T-cell (primary cell): ENCODE measurements around the gene SLC6A1. TPM values are rescaled to one million over a fixed set of nuclear protein-coding genes. Genes with fewer than 3 reads are reported as not detected.
"Not testable (repeated sequence)": the region's sequence is repeated elsewhere in the genome, so short reads cannot be mapped to it uniquely, and the experiment has no call there.

ENCODE experiments used
- ATAC-seq, 4 experiments: fragments of 200-7000 bp in 3 of 4; fragments of 150-1000 bp in 1 of 4; cut with Tn5 transposase; replicated peaks in 1 of 4; 1 replicate in 3 of 4; 2 replicates in 1 of 4; pipeline ENCODE4 v1.10.0; 2021; ENCODE audit warnings: moderate library complexity in 3 of 4, mild to moderate bottlenecking in 2 of 4, moderate number of reproducible peaks in 1 of 4
- CTCF ChIA-PET, 2 donors: fragments of 300-600 bp; sonication (Branson Sonifier 250); formaldehyde crosslinking; loops; one replicate each; lab custom pipeline; 2022; ENCODE audit warnings: antibody characterized with exemption in 2 of 2; lab: Charles Lee
- POLR2A ChIA-PET, 2 donors: fragments of 300-600 bp; sonication (Branson Sonifier 250); formaldehyde crosslinking; loops; one replicate each; lab custom pipeline; 2022; ENCODE audit warnings: antibody characterized with exemption in 2 of 2; lab: Charles Lee
- DNase-seq, 35 experiments: peaks; one replicate each; pipeline versions ENCODE4 v3.0.0 to v3.0.0-alpha.2; 2013 to 2023
- H3K27ac ChIP-seq: one replicate; pipeline ENCODE4 v1.5.1; 2013; ENCODE audit warnings: low read length
- H3K27me3 ChIP-seq, 2 experiments: replicated peaks in 1 of 2; 1 replicate in 1 of 2; 2 replicates in 1 of 2; pipeline versions ENCODE4 v1.6.1 to v1.7.0; 2013; ENCODE audit warnings: low read length in 1 of 2, mixed read lengths in 1 of 2; ENCODE audit not compliant: control insufficient read depth in 2 of 2, insufficient read depth in 2 of 2; ENCODE audit errors: extremely low read depth in 1 of 2
- H3K36me3 ChIP-seq, 2 donors: 1 replicate in 1 of 2; 2 replicates in 1 of 2; pipeline versions ENCODE4 v1.6.1 to v1.7.0; 2013; ENCODE audit warnings: low read length in 1 of 2; ENCODE audit not compliant: control insufficient read depth in 2 of 2, insufficient read depth in 1 of 2; ENCODE audit errors: extremely low read depth in 1 of 2
- H3K4me1 ChIP-seq, 2 experiments: 1 replicate in 1 of 2; 2 replicates in 1 of 2; pipeline versions ENCODE4 v1.6.1 to v1.7.0; 2013; ENCODE audit warnings: low read length in 2 of 2, mixed read lengths in 1 of 2; ENCODE audit not compliant: insufficient read depth in 2 of 2, control insufficient read depth in 1 of 2; ENCODE audit errors: extremely low read depth in 1 of 2
- H3K4me3 ChIP-seq, 2 donors: 1 replicate in 1 of 2; 2 replicates in 1 of 2; pipeline versions ENCODE4 v1.5.1 to v1.7.0; 2013; ENCODE audit warnings: mild to moderate bottlenecking in 2 of 2, low read length in 1 of 2, moderate library complexity in 1 of 2; ENCODE audit not compliant: control insufficient read depth in 1 of 2; ENCODE audit errors: extremely low read depth in 1 of 2
- H3K9me3 ChIP-seq: 2 replicates; pipeline ENCODE4 v1.7.0; 2013
- H3K27ac Mint-ChIP-seq, 2 donors: one replicate each; pipeline ENCODE4 v1.8.0; 2020 to 2021; ENCODE audit warnings: mild to moderate bottlenecking in 2 of 2, mixed read lengths in 2 of 2
- H3K27me3 Mint-ChIP-seq, 2 donors: one replicate each; pipeline ENCODE4 v1.8.0; 2021 to 2022; ENCODE audit warnings: mixed read lengths in 2 of 2
- H3K36me3 Mint-ChIP-seq: one replicate; pipeline ENCODE4 v1.8.0; 2021; ENCODE audit warnings: mixed read lengths
- H3K4me1 Mint-ChIP-seq, 3 donors: one replicate each; pipeline ENCODE4 v1.8.0; 2020 to 2022; ENCODE audit warnings: mixed read lengths in 3 of 3, mild to moderate bottlenecking in 1 of 3
- H3K4me3 Mint-ChIP-seq, 3 donors: one replicate each; pipeline ENCODE4 v1.8.0; 2020 to 2022; ENCODE audit warnings: mild to moderate bottlenecking in 3 of 3, mixed read lengths in 3 of 3, moderate library complexity in 3 of 3
- H3K9me3 Mint-ChIP-seq, 3 donors: one replicate each; pipeline ENCODE4 v1.8.0; 2020 to 2022; ENCODE audit warnings: mixed read lengths in 3 of 3
- WGBS: methylation state at CpG from one replicate; pipeline ENCODE4 v1.1.5; 2013; ENCODE audit warnings: missing lambda C conversion rate; ENCODE audit not compliant: insufficient coverage; 5-methylcytosine and 5-hydroxymethylcytosine counted together
- total RNA-seq, 35 experiments: library from RNA in 6 of 35; stranded (reverse) in 6 of 35; fragments of 120-200 nt in 1 of 35; gene quantifications; one replicate each; pipeline versions ENCODE4 v1.2.1 to v1.2.4 and lab custom pipeline; 2013 to 2026

Gene SLC6A1
- total RNA-seq, 5 donors from 2014 or later (not counting 1 experiment from before 2014, with no cell fraction given) = 0.13 to 0.16 TPM; not detected in 3

GRCh38 chr3:11059090-11059798, 66.7 kb downstream of the SLC6A1 start:
- Histone ChIP-seq H3K4me1 (peaks cover 0 to 6% of the 10 kb centered on the region in 2 experiments), H3K4me3 (no peak overlapping the region), H3K9me3 (no peaks in the 10 kb centered on the region), H3K27me3 (peaks cover 0 to 30% of the 10 kb centered on the region in 2 experiments), H3K36me3 (no peaks in the 10 kb centered on the region), H3K27ac (no peak overlapping the region)
- Mint-ChIP-seq H3K36me3 (no peaks in the 10 kb centered on the region), H3K27ac (no peak overlapping the region), H3K4me1 (peaks cover 3 to 4% (median 3%) of the 10 kb centered on the region in 3 donors), H3K4me3 (no peak overlapping the region), H3K27me3 (peaks cover 21 to 26% of the 10 kb centered on the region in 2 donors), H3K9me3 (peaks cover 0 to 3% (median under 1%) of the 10 kb centered on the region in 3 donors)
- WGBS = 25% methylated on average over 7 of the region's 14 CpGs
- DNase-seq (peak in 1 of 35 experiments; percentile 13), ATAC-seq (no peak)
- CTCF ChIA-PET = no interaction called here
- POLR2A ChIA-PET = no interaction called here

- H3K9me3 Mint-ChIP-seq = peaks cover 0 to 5% (median 3%) of the 10 kb centered on the region in 3 donors
- peaks cover 0 to 6% of the 10 kb centered on the region in 2 experiments for H3K4me1 ChIP-seq
- H3K4me3 Mint-ChIP-seq = no peak overlapping the region
- no peak overlapping the region for H3K27ac ChIP-seq
- H3K36me3 Mint-ChIP-seq = no peaks in the 10 kb centered on the region
- H3K4me3 ChIP-seq = no peak overlapping the region
- no peak for ATAC-seq
- H3K36me3 ChIP-seq = no peaks in the 10 kb centered on the region
- no peaks in the 10 kb centered on the region for H3K9me3 ChIP-seq
- ChIA-PET POLR2A (no interaction called here), CTCF (interaction anchor here in 1 of 2 donors (1.1 kb wide), 1 partner anchor 52 kb away, joined by 3 read pairs; no protein-coding TSS in a partner anchor)
- H3K27me3 Mint-ChIP-seq = peaks cover 20 to 26% of the 10 kb centered on the region in 2 donors
- no peak overlapping the region for H3K27ac Mint-ChIP-seq
- peaks cover 0 to 30% of the 10 kb centered on the region in 2 experiments for H3K27me3 ChIP-seq
- peaks cover 3 to 4% (median 3%) of the 10 kb centered on the region in 3 donors for H3K4me1 Mint-ChIP-seq
- DNase-seq = no peak
Measured at GRCh38 chr3:11059799-11060115, 67.2 kb downstream of the SLC6A1 start.

GRCh38 chr3:11060500-11061251, 68.1 kb downstream of the SLC6A1 start:
- ATAC-seq (peak in 2 of 4 experiments; percentile 33 to 51), DNase-seq (peak in 24 of 35 experiments; percentile 1 to 40 (median 12))
- Mint-ChIP-seq H3K4me3 (no peak overlapping the region), H3K36me3 (no peaks in the 10 kb centered on the region), H3K4me1 (peaks cover 3 to 4% (median 3%) of the 10 kb centered on the region in 3 donors), H3K9me3 (peaks cover 0 to 5% (median 3%) of the 10 kb centered on the region in 3 donors), H3K27me3 (peaks cover 17 to 26% of the 10 kb centered on the region in 2 donors), H3K27ac (no peak overlapping the region)
- peaks cover 0 to 6% of the 10 kb centered on the region in 2 experiments for H3K4me1 ChIP-seq
- H3K9me3 ChIP-seq = no peaks in the 10 kb centered on the region
- H3K36me3 ChIP-seq = no peaks in the 10 kb centered on the region
- ChIA-PET CTCF (interaction anchor here in 1 of 2 donors (1.1 kb wide), 1 partner anchor 53 kb away, joined by 3 read pairs; no protein-coding TSS in a partner anchor), POLR2A (no interaction called here)
- H3K27me3 ChIP-seq = peaks cover 0 to 30% of the 10 kb centered on the region in 2 experiments
- WGBS = 27% methylated on average over 34 of the region's 35 CpGs
- no peak overlapping the region for H3K4me3 ChIP-seq
- H3K27ac ChIP-seq = no peak overlapping the region

- peaks cover 0 to 33% of the 10 kb centered on the region in 2 experiments for H3K27me3 ChIP-seq
- H3K4me3 Mint-ChIP-seq, H3K36me3 ChIP-seq, H3K36me3 Mint-ChIP-seq, H3K9me3 ChIP-seq, H3K4me1 Mint-ChIP-seq, H3K4me1 ChIP-seq, H3K4me3 ChIP-seq, ATAC-seq, H3K9me3 Mint-ChIP-seq, H3K27ac ChIP-seq, POLR2A ChIA-PET, DNase-seq, H3K27ac Mint-ChIP-seq: not testable (repeated sequence)
- H3K27me3 Mint-ChIP-seq = peaks cover 17 to 26% of the 10 kb centered on the region in 2 donors
- CTCF ChIA-PET = interaction anchor here in 1 of 2 donors (0.6 kb wide), 1 partner anchor 274 kb away, joined by 4 read pairs; no protein-coding TSS in a partner anchor
- 97% methylated on average over 30 of the region's 41 CpGs for WGBS
Measured at GRCh38 chr3:11061268-11061871, 68.8 kb downstream of the SLC6A1 start.

- H3K4me3 ChIP-seq = no peak overlapping the region
- Mint-ChIP-seq H3K4me3 (no peak overlapping the region), H3K4me1 (peaks cover 3 to 4% (median 3%) of the 10 kb centered on the region in 3 donors), H3K9me3 (peaks cover 0 to 5% (median 3%) of the 10 kb centered on the region in 3 donors), H3K36me3 (no peaks in the 10 kb centered on the region), H3K27ac (no peak overlapping the region), H3K27me3 (peaks cover 10 to 18% of the 10 kb centered on the region in 2 donors)
- peaks cover 0 to 34% of the 10 kb centered on the region in 2 experiments for H3K27me3 ChIP-seq
- no peaks in the 10 kb centered on the region for H3K9me3 ChIP-seq
- peaks cover 0 to 6% of the 10 kb centered on the region in 2 experiments for H3K4me1 ChIP-seq
- ChIA-PET POLR2A (no interaction called here), CTCF (no interaction called here)
- no peaks in the 10 kb centered on the region for H3K36me3 ChIP-seq
- WGBS = 64% methylated on average over 7 of the region's 7 CpGs
- DNase-seq (no peak), ATAC-seq (no peak)
- no peak overlapping the region for H3K27ac ChIP-seq
Measured at GRCh38 chr3:11062704-11063103, 70.2 kb downstream of the SLC6A1 start.

GRCh38 chr3:11071096-11071755, 78.7 kb downstream of the SLC6A1 start:
- peaks cover 0 to 18% of the 10 kb centered on the region in 2 experiments for H3K27me3 ChIP-seq
- ATAC-seq (no peak), DNase-seq (no peak)
- no peak overlapping the region for H3K4me3 ChIP-seq
- CTCF ChIA-PET = no interaction called here
- H3K27me3 Mint-ChIP-seq = peaks cover 19 to 25% of the 10 kb centered on the region in 2 donors
- H3K36me3 Mint-ChIP-seq = no peaks in the 10 kb centered on the region
- H3K27ac Mint-ChIP-seq = no peak overlapping the region
- no peak overlapping the region for H3K27ac ChIP-seq
- POLR2A ChIA-PET = no interaction called here
- peaks cover 0 to 4% (median 3%) of the 10 kb centered on the region in 3 donors for H3K9me3 Mint-ChIP-seq
- WGBS = 96% methylated on average over 22 of the region's 26 CpGs
- no peaks in the 10 kb centered on the region for H3K4me1 Mint-ChIP-seq
- H3K36me3 ChIP-seq = no peaks in the 10 kb centered on the region
- no peak overlapping the region for H3K4me3 Mint-ChIP-seq
- no peaks in the 10 kb centered on the region for H3K9me3 ChIP-seq
- H3K4me1 ChIP-seq = no peaks in the 10 kb centered on the region
